ENCODE measurements around the gene METTL25B. TPM values are rescaled to one million over a fixed set of nuclear protein-coding genes. Genes with fewer than 3 reads are reported as not detected.

Gene METTL25B
- total and polyA plus RNA-seq, 10 of the 15 experiments (the other 5 are each of a cell fraction or from before 2014, with no cell fraction given) = 5.9 to 25.2 (median 13.5) TPM

DNA sequence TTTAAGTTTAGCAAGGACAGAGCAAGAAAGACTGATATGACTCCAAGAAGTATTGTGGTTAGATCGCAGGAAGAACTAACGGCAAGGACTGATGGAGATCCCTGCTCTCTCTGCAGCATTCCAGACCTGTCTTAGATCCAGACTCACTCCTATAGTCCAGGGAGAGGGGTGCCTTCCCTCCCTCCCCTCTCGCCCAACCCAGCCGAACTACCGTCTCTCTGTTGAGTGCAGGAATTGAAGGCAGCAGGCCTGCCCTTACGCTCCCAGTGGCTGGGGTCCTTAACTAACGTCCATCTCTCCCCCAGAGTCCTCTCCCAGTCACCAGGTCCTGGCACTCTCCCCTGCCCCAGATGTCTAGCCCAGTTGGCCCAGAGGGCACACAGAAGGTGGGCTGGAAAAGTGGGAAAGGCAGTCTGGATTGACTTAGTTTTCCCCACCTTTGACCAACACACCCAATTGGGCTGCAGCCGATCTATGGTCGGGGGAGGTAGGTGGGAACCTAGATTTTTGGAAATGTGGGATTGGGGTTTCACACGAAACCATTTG, 24.0 kb upstream of the METTL25B start:
- WGBS (ENCODE audit: insufficient coverage, insufficient replicate concordance, low lambda C conversion rate, missing lambda C conversion rate) = 41% methylated on average over 10 of the region's 10 CpGs
- TF ChIP-seq STAT3 (IDR thresholded peaks at IDR 0.05; ENCODE audit: low read depth, low read length) (no peak), MTA3 (IDR thresholded peaks at IDR 0.05; ENCODE audit: borderline replicate concordance, low read length) (no peak), ZBTB4 (CRISPR knock-in tag; IDR thresholded peaks at IDR 0.05) (no peak), YBX1 (IDR thresholded peaks at IDR 0.05) (no peak), REST (IDR thresholded peaks at IDR 0.05; ENCODE audit: low read depth, low read length) (no peak), ZZZ3 (IDR thresholded peaks at IDR 0.05; ENCODE audit: control insufficient read depth, insufficient read length, low read depth) (no peak), ZBTB11 (CRISPR knock-in tag; IDR thresholded peaks at IDR 0.05) (no peak), MEF2B (IDR thresholded peaks at IDR 0.05; ENCODE audit: partially characterized antibody, poor library complexity, severe bottlenecking) (no peak), EED (IDR thresholded peaks at IDR 0.05; ENCODE audit: low read depth) (no peak), SREBF2 (IDR thresholded peaks at IDR 0.05; ENCODE audit: low read length) (no peak), JUND (IDR thresholded peaks at IDR 0.05; ENCODE audit: low read depth, low read length) (no peak), EGR1 (IDR thresholded peaks at IDR 0.05; ENCODE audit: borderline replicate concordance in 1 of 2, low read depth in 2 of 2, low read length in 2 of 2) (no peak)

More for the DNA sequence above, 24.0 kb upstream of the METTL25B start:
- no peak overlapping the region for H3K4me3 ChIP-seq
- no peaks in the 10 kb centered on the region for H3K36me3 ChIP-seq (ENCODE audit: control insufficient read depth in 2 of 2, insufficient read depth in 2 of 2, low read length in 1 of 2)
- SMC1A ChIA-PET (ENCODE audit: uncharacterized antibody, unreplicated experiment) = interaction anchor here (0.8 to 1.1 kb wide), 3 partner anchors 15 to 18 kb away, joined by 3 to 6 read pairs (median 3); no protein-coding TSS in a partner anchor
- no peak overlapping the region for H2AFZ ChIP-seq (ENCODE audit: control insufficient read depth, low read depth, low read length)
- FAIRE-seq (no peak), ATAC-seq (no peak), DNase-seq (ENCODE audit: low read depth, low spot score) (no peak)
- RAD21 ChIA-PET (ENCODE audit: unreplicated experiment) = interaction anchor here (1.4 to 3.6 kb wide), 2 partner anchors 22 to 44 kb away, joined by 3 to 19 read pairs; no protein-coding TSS in a partner anchor
- intact Hi-C loops (cut with micrococcal nuclease; ENCODE audit: unreplicated experiment) = no loop called here
- H3K79me2 ChIP-seq (ENCODE audit: control insufficient read depth, insufficient read depth, low read length) = no peaks in the 10 kb centered on the region
- no peak overlapping the region for H3K27ac ChIP-seq (ENCODE audit: control insufficient read depth, insufficient read depth)
- no TSS peak for BruUV-seq (replicated peaks)
- H4K20me1 ChIP-seq (ENCODE audit: control insufficient read depth, insufficient read depth) = no peaks in the 10 kb centered on the region; the same call in 1 of the 2 replicates
- no peaks in the 10 kb centered on the region for H3K9me3 ChIP-seq (replicated peaks; ENCODE audit: control insufficient read depth, insufficient read depth, low read length)
- H3K4me1 ChIP-seq (ENCODE audit: control insufficient read depth, insufficient read depth, low read length) = peaks cover 6% of the 10 kb centered on the region
- in situ Hi-C loops (cut with MboI) = no loop called here
- H3K4me2 ChIP-seq (ENCODE audit: control insufficient read depth, insufficient read depth) = no peak overlapping the region
- H3K9ac ChIP-seq (ENCODE audit: control insufficient read depth, insufficient read depth, low read length) = no peak overlapping the region
- POLR2A ChIA-PET = interaction anchor here (0.5 to 0.6 kb wide), 2 partner anchors 9 to 122 kb away, joined by 3 to 4 read pairs; no protein-coding TSS in a partner anchor
- CTCF ChIA-PET = interaction anchor here (1.0 to 9.5 kb wide), 7 partner anchors 10 to 136 kb away, joined by 3 to 157 read pairs (median 7); partner anchors contain the start of genes ISG20L2 and METTL25B
- H3K27me3 ChIP-seq (replicated peaks in 1 of 2; ENCODE audit: control insufficient read depth in 2 of 2, insufficient read depth in 2 of 2, low read length in 1 of 2) = peaks cover 10 to 15% of the 10 kb centered on the region in 2 experiments

All from GM12878 (cell line).